Lung (tissue), 12 donors: ENCODE data around the gene CWC22. TPM values are rescaled to one million over a fixed set of nuclear protein-coding genes. Genes with fewer than 3 reads are reported as not detected.

Experiments used
- ATAC-seq: fragments of 200-7000 bp; cut with Tn5 transposase; one replicate; pipeline ENCODE4 v1.9.1; 2020; ENCODE audit warnings: moderate number of reproducible peaks; ENCODE audit not compliant: insufficient read depth, low FRiP score
- DNase-seq, 3 donors: peaks; one replicate each; pipeline ENCODE4 v3.0.0-alpha.2; 2013 to 2017
- H3K27ac ChIP-seq, 2 donors: one replicate each; pipeline ENCODE4 v1.5.1; 2013; ENCODE audit warnings: mild to moderate bottlenecking in 2 of 2, moderate library complexity in 2 of 2, control low read depth in 1 of 2, inconsistent platforms in 1 of 2, low read depth in 1 of 2, low read length in 1 of 2
- H3K27me3 ChIP-seq, 3 donors: one replicate each; pipeline ENCODE4 v1.5.1; 2013; ENCODE audit warnings: low read length in 2 of 3; ENCODE audit not compliant: control insufficient read depth in 3 of 3, insufficient read depth in 3 of 3
- H3K36me3 ChIP-seq, 4 donors: one replicate each; pipeline ENCODE4 v1.5.1; 2013; ENCODE audit warnings: low read length in 4 of 4, mild to moderate bottlenecking in 1 of 4, moderate library complexity in 1 of 4; ENCODE audit not compliant: control insufficient read depth in 4 of 4, insufficient read depth in 4 of 4
- H3K4me1 ChIP-seq, 5 donors: one replicate each; pipeline ENCODE4 v1.5.1; 2013; ENCODE audit warnings: low read length in 5 of 5, mild to moderate bottlenecking in 2 of 5, moderate library complexity in 1 of 5; ENCODE audit not compliant: control insufficient read depth in 5 of 5, insufficient read depth in 5 of 5
- H3K4me3 ChIP-seq: one replicate; pipeline ENCODE4 v1.5.1; 2013; ENCODE audit warnings: mild to moderate bottlenecking, control low read depth, moderate library complexity
- H3K9ac ChIP-seq, 2 donors: one replicate each; pipeline ENCODE4 v1.5.1; 2013; ENCODE audit warnings: low read length in 2 of 2, control low read depth in 1 of 2; ENCODE audit not compliant: insufficient read depth in 1 of 2
- H3K9me3 ChIP-seq, 4 donors: one replicate each; pipeline ENCODE4 v1.5.1; 2013; ENCODE audit warnings: low read length in 3 of 4, mild to moderate bottlenecking in 1 of 4, moderate library complexity in 1 of 4; ENCODE audit not compliant: control insufficient read depth in 4 of 4, insufficient read depth in 3 of 4
- WGBS, 2 donors: extraction: QIAGEN DNeasy Blood & Tissue Kit; methylation state at CpG; one replicate each; pipeline ENCODE4 v1.1.7; 2013; 5-methylcytosine and 5-hydroxymethylcytosine counted together
- polyA plus RNA-seq, 2 donors: library from polyadenylated mRNA; stranded (reverse); fragments of 200-250 nt; gene quantifications; one replicate each; pipeline ENCODE4 v1.2.1, GENCODE V29; 2013
- total RNA-seq, 2 donors: library from RNA; depleted of rRNA in 1 of 2; stranded (reverse); fragments of >200 nt in 1 of 2; gene quantifications; one replicate each; pipeline ENCODE4 v1.2.1, GENCODE V29; 2014 to 2021
- TF ChIP-seq, protein P1 (sequence below): IDR thresholded peaks from 2 replicates; pipeline ENCODE4 v1.5.1; 2012; ENCODE audit warnings: mild to moderate bottlenecking; ENCODE audit errors: control extremely low read depth, extremely low read depth
- donor health status: control.
- donor health status: control.
- donor health status: Bipolar disorder and iron deficiency.
- donor health status: healthy.
- donor health status: DM: yes; HTN: yes; CAD: no.

CWC22 gene
- total and polyA plus RNA-seq, 4 donors: 8.7 to 28.9 (median 12.4) TPM

DNA sequence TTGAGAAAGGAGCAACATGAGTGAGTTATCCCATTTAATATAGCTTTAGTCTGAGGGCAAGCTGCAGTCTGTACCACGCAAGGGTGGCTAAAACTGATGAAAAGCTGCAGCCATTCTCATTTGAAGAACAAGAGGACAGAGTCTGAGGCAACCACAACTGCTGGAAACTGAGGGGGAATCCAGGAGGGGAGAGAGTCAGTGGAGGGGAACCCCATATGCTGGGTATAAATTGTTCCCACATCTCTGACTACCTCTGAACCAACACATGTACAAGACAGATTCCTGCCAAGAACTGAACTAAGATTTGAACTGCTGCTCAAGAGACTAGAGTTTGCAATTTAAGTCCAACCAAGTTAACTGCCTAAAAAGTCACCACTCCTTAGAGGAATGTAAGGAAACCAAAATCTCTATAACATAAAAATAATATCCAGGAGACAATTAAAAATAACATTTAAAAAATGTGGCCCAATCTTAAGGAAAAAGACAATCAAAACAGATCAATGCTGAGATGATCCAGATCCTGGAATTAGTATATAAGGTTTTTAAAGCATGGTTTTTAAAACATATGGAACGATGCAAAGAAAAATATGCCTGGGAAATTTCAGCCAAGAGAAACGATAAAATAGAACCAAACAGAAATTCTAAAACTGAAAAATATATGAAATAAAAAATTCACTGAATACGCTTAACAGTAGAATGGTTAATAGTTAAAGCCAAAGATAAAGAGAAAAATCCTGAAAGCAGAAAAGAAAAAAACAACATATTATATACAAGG is 11.2 kb downstream of the CWC22 start:
- peaks cover 0 to 8% (median 0%) of the 10 kb centered on the region in 5 donors for H3K4me1 ChIP-seq
- ATAC-seq: no peak
- no peak overlapping the region for H3K9ac ChIP-seq
- no peak overlapping the region for H3K27ac ChIP-seq
- DNase-seq: no peak
- H3K4me3 ChIP-seq: no peak overlapping the region
- H3K9me3 ChIP-seq: no peaks in the 10 kb centered on the region
- no peaks in the 10 kb centered on the region for H3K27me3 ChIP-seq
- peaks cover 8 to 19% (median 9%) of the 10 kb centered on the region in 4 donors for H3K36me3 ChIP-seq
- TF ChIP-seq, protein P1, sequence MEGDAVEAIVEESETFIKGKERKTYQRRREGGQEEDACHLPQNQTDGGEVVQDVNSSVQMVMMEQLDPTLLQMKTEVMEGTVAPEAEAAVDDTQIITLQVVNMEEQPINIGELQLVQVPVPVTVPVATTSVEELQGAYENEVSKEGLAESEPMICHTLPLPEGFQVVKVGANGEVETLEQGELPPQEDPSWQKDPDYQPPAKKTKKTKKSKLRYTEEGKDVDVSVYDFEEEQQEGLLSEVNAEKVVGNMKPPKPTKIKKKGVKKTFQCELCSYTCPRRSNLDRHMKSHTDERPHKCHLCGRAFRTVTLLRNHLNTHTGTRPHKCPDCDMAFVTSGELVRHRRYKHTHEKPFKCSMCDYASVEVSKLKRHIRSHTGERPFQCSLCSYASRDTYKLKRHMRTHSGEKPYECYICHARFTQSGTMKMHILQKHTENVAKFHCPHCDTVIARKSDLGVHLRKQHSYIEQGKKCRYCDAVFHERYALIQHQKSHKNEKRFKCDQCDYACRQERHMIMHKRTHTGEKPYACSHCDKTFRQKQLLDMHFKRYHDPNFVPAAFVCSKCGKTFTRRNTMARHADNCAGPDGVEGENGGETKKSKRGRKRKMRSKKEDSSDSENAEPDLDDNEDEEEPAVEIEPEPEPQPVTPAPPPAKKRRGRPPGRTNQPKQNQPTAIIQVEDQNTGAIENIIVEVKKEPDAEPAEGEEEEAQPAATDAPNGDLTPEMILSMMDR: no peak
- WGBS, 2 donors: 96 to 97% methylated on average over 4 of the region's 4 CpGs

DNA sequence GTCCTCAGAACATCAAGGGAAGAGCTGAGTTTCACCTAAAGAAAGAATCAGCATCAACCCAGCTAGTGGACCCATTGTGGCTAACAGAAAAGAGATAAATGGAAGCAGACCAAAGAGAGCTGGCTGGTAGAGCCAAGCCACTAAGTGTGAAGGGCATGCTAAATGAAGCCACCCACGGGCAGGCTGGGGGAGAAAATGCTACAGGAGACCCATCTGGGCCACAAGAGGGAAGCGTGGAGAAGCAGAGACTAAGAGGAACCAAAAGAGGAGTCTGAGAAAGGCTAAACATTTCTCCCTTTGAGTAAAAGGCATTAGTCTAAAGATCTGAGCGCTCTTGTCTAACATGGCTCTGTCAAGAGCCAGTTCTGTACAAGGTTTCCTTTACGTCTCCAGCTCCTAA is 15.8 kb downstream of the CWC22 start:
- ATAC-seq: no peak
- Histone ChIP-seq H3K4me3 (no peak overlapping the region), H3K27ac (no peak overlapping the region), H3K27me3 (no peaks in the 10 kb centered on the region), H3K4me1 (peaks cover 0 to 8% (median 0%) of the 10 kb centered on the region in 5 donors), H3K9me3 (no peaks in the 10 kb centered on the region), H3K9ac (no peak overlapping the region), H3K36me3 (peaks cover 11 to 26% (median 16%) of the 10 kb centered on the region in 4 donors)
- WGBS, 2 donors: 72 to 91% methylated on average over 4 of the region's 4 CpGs
- no peak for DNase-seq
- TF ChIP-seq, protein P1: no peak

DNA sequence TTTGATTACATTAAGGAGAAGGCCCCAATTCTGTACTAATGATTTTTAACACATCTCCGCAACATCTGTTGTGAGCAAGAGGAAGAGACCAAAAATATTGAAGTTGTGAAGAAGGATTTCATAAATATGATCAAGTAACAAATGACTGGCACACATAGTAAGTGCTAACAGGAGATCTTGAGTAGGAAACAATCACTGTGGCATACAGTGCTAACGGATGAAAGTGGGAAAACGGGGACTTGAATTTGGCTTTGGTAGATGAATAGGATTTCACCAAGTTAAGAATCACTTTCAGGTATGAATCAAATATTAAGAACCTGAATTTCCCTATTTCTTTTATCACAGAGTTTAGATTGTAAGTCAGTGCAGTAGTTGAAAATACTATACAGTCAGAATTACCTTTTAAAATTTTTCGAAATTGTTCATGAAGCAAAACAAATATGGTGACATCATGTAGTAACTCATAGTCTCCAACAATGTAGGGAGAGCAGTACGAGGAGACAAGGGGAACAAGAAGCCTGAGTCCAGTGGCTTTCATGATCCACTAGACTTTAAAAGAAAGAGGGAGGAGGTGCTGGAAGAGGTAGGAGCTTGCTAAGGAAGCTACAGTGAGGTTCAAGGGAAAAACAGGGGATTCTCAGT is 16.3 kb downstream of the CWC22 start:
- 76 to 77% methylated on average over 5 of the region's 5 CpGs for WGBS, 2 donors
- no peak for ATAC-seq
- H3K36me3 ChIP-seq: peaks cover 11 to 31% (median 18%) of the 10 kb centered on the region in 4 donors

More for the DNA sequence above, 16.3 kb downstream of the CWC22 start:
- H3K4me1 ChIP-seq: peaks cover 0 to 8% (median 0%) of the 10 kb centered on the region in 5 donors
- H3K27ac ChIP-seq: no peak overlapping the region
- H3K27me3 ChIP-seq: no peaks in the 10 kb centered on the region
- H3K4me3 ChIP-seq: no peak overlapping the region
- no peak for DNase-seq
- no peak overlapping the region for H3K9ac ChIP-seq
- no peaks in the 10 kb centered on the region for H3K9me3 ChIP-seq
- TF ChIP-seq, protein P1: no peak
